ENCODE data around the gene FRMD5.

DNA sequence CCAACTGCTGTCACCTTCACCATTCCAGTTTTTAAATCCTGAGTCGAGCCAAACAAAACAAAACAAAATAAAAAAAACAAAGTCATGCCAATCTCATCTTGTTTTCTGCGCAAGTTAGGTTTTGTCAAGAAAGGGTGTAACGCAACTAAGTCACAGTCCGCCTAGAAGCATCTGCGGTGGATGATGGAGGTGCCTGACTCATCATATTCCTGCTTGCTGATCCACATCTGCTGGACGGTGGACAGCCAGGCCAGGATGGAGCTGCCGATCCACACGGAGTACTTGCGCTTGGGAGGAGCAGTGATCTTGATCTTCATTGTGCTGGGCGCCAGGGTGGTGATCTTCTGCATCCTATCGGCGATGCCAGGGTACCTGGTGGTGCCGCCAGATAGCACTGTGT is 206.2 kb downstream of the FRMD5 start:
- no peak for TF ChIP-seq POLR2A (IDR thresholded peaks at IDR 0.05)
- TF ChIP-seq, protein P1, sequence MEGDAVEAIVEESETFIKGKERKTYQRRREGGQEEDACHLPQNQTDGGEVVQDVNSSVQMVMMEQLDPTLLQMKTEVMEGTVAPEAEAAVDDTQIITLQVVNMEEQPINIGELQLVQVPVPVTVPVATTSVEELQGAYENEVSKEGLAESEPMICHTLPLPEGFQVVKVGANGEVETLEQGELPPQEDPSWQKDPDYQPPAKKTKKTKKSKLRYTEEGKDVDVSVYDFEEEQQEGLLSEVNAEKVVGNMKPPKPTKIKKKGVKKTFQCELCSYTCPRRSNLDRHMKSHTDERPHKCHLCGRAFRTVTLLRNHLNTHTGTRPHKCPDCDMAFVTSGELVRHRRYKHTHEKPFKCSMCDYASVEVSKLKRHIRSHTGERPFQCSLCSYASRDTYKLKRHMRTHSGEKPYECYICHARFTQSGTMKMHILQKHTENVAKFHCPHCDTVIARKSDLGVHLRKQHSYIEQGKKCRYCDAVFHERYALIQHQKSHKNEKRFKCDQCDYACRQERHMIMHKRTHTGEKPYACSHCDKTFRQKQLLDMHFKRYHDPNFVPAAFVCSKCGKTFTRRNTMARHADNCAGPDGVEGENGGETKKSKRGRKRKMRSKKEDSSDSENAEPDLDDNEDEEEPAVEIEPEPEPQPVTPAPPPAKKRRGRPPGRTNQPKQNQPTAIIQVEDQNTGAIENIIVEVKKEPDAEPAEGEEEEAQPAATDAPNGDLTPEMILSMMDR (IDR thresholded peaks at IDR 0.05) = no peak

Measured in lower leg skin (tissue), 3 donors.